HepG2 (cell line): ENCODE data around the gene POU2F2. TPM values are rescaled to one million over a fixed set of nuclear protein-coding genes. Genes with fewer than 3 reads are reported as not detected.

ENCODE experiments used
- ARID4A ChIP-seq: sonication (generic); formaldehyde crosslinking; IDR thresholded peaks from 2 replicates; pipeline ENCODE4 v1.5.0; 2020; ENCODE audit warnings: mild to moderate bottlenecking, missing genetic modification reagents, borderline replicate concordance
- CTCF ChIP-seq: sonication (generic); formaldehyde crosslinking; IDR thresholded peaks from 2 replicates; pipeline ENCODE4 v1.5.0; 2020; ENCODE audit warnings: mild to moderate bottlenecking, missing genetic modification reagents, moderate library complexity
- GABPB1 ChIP-seq: IDR thresholded peaks from 2 replicates; pipeline ENCODE4 v1.6.1; 2016; ENCODE audit warnings: mild to moderate bottlenecking, missing genetic modification reagents, moderate library complexity, missing compliant biosample characterization
- JDP2 ChIP-seq: sonication (generic); formaldehyde crosslinking; IDR thresholded peaks from 2 replicates; pipeline ENCODE4 v1.8.1; 2022; ENCODE audit warnings: missing genetic modification reagents, borderline replicate concordance
- NONO ChIP-seq, 2 experiments: fragments of 450-650 bp in 1 of 2; sonication (generic) in 1 of 2; formaldehyde crosslinking in 1 of 2; IDR thresholded peaks in 1 of 2; conservative IDR thresholded peaks in 1 of 2; 2 replicates each; pipeline versions ENCODE4 v1.6.1 to v1.8.0; 2017 to 2022; ENCODE audit warnings: mild to moderate bottlenecking in 1 of 2, missing genetic modification reagents in 1 of 2, moderate library complexity in 1 of 2
- SETDB1 ChIP-seq: sonication (generic); formaldehyde crosslinking; IDR thresholded peaks from 2 replicates; pipeline ENCODE4 v1.5.1; 2020; ENCODE audit warnings: missing genetic modification reagents, mild to moderate bottlenecking, borderline replicate concordance
- SPEN ChIP-seq: sonication (generic); formaldehyde crosslinking; IDR thresholded peaks from 2 replicates; pipeline ENCODE4 v1.5.1; 2020; ENCODE audit warnings: low read depth, mild to moderate bottlenecking, missing genetic modification reagents
- STAG1 ChIP-seq: sonication (generic); formaldehyde crosslinking; IDR thresholded peaks from 2 replicates; pipeline ENCODE4 v1.4.0; 2020; ENCODE audit warnings: missing genetic modification reagents
- ZNF142 ChIP-seq: sonication (generic); formaldehyde crosslinking; IDR thresholded peaks from 2 replicates; pipeline ENCODE4 v1.4.0; 2020; ENCODE audit warnings: missing genetic modification reagents
- ZNF317 ChIP-seq: sonication (generic); formaldehyde crosslinking; IDR thresholded peaks from 2 replicates; pipeline ENCODE4 v1.5.0; 2020; ENCODE audit warnings: mild to moderate bottlenecking, missing genetic modification reagents
- ZNF720 ChIP-seq: sonication (generic); formaldehyde crosslinking; IDR thresholded peaks from 2 replicates; pipeline ENCODE4 v1.4.0; 2020; ENCODE audit warnings: missing genetic modification reagents
- polyA plus RNA-seq, 8 experiments: library from polyadenylated mRNA; depleted of rRNA in 3 of 8; stranded (reverse) in 7 of 8; unstranded in 1 of 8; fragments of >200 nt; fragmentation: Illumina TruSeq in 4 of 8; extraction: Trizol in 4 of 8; gene quantifications; 2 replicates each; pipeline versions ENCODE4 v1.2.1 to v1.2.3, GENCODE V29; 2011 to 2016; ENCODE audit warnings: low read depth in 4 of 8, missing spikeins in 1 of 8, mixed read lengths in 1 of 8; ENCODE audit not compliant: insufficient read depth in 1 of 8
- total RNA-seq, 5 experiments: library from RNA; depleted of rRNA; stranded (reverse); fragments of >200 nt; fragmentation: Illumina TruSeq; extraction: Trizol; gene quantifications; 2 replicates each; pipeline ENCODE4 v1.2.3, GENCODE V29; 2016; ENCODE audit warnings: low read depth in 1 of 5
- TF ChIP-seq, protein P1 (sequence below): sonication (generic); formaldehyde crosslinking; IDR thresholded peaks from 2 replicates; pipeline ENCODE4 v1.4.0; 2020; ENCODE audit warnings: low read depth, mild to moderate bottlenecking, missing genetic modification reagents

Gene POU2F2
- total and polyA plus RNA-seq, 2 of the 13 experiments (the other 11 are each of a cell fraction or from before 2014, with no cell fraction given) = 0.09 to 0.17 TPM

GRCh38 chr19:42176990-42177685 is 44.9 kb upstream of the POU2F2 start (continued):
- TF ChIP-seq ZNF142 (peak; percentile 99), JDP2 (CRISPR knock-in tag) (no peak), ZNF720 (CRISPR knock-in tag) (no peak), ZNF317 (CRISPR knock-in tag) (no peak), SPEN (no peak), STAG1 (CRISPR knock-in tag) (0 out of 2 replicates have a peak, but pooled peaks have one; percentile 20), ARID4A (CRISPR knock-in tag) (no peak), CTCF (peak; percentile 61), NONO (IDR thresholded peaks at IDR 0.05) (no peak), NONO (CRISPR knock-in tag; conservative IDR thresholded peaks at IDR 0.05) (no peak), SETDB1 (CRISPR knock-in tag) (no peak), GABPB1 (CRISPR knock-in tag) (no peak)
- TF ChIP-seq, protein P1, sequence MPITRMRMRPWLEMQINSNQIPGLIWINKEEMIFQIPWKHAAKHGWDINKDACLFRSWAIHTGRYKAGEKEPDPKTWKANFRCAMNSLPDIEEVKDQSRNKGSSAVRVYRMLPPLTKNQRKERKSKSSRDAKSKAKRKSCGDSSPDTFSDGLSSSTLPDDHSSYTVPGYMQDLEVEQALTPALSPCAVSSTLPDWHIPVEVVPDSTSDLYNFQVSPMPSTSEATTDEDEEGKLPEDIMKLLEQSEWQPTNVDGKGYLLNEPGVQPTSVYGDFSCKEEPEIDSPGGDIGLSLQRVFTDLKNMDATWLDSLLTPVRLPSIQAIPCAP (CRISPR knock-in tag) = no peak
